GM12872 (cell line): ENCODE data around the gene NUBP2.

Experiments
- CTCF ChIP-seq: IDR thresholded peaks from 3 replicates; pipeline ENCODE4 v1.5.1; 2011; ENCODE audit warnings: low read depth, mild to moderate bottlenecking, low read length, moderate library complexity; ENCODE audit not compliant: insufficient read depth

NUBP2 gene

GRCh38 chr16:1831186-1832075 lies 48.7 kb downstream of the NUBP2 start:
- no peak for TF ChIP-seq CTCF

- TF ChIP-seq CTCF = no peak
Measured at GRCh38 chr16:1832838-1833454, 50.2 kb downstream of the NUBP2 start.

GRCh38 chr16:1834096-1834495 lies 51.3 kb downstream of the NUBP2 start:
- no peak for TF ChIP-seq CTCF
